ENCODE data around the gene PRSS8. TPM values are rescaled to one million over a fixed set of nuclear protein-coding genes. Genes with fewer than 3 reads are reported as not detected.
A peak's percentile ranks its signal among the peaks of the same experiment; 100 is the strongest.
"Not testable (repeated sequence)": the region's sequence is repeated elsewhere in the genome, so short reads cannot be mapped to it uniquely, and the experiment has no call there.

The PRSS8 gene
- total RNA-seq, 2 donors from 2014 or later = 2.4 TPM; not detected in 1

DNA sequence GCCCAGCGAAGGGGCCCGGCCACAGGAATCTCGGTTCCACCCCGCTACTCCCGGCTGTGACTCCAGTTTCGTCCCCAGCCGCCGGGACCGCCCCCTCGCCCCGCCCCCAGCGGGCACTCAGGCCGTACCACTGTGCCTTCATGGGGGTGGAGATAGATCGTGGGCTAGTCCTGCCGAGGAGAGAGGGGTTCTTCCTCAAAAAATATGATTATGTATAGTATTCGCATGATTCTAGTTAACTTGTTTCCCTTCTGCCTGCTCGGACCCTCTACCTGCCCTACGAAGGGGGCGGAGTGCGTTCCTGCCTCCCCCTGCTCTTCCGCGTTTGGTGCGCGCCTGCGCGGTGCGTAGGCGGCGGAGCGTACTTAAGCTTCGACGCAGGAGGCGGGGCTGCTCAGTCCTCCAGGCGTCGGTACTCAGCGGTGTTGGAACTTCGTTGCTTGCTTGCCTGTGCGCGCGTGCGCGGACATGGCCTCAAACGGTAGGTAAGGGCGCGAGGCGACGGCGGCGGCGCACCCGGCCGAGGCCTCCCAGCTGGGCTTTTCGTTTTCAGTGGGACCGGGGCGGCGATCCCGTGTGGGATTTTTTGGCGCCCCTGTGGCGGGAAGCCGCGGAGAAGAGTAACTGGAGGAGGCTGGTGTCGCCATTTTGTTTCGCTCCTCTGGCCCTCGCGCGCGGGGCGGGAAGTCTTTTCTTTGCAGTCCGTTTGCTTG, 44.4 kb upstream of the PRSS8 start, which contains the start of gene FUS:
Gene FUS (plus strand): TSS at position 393 of the 713 bp plus-strand sequence. CDS start 76 bp downstream, at position 469.
- no peaks in the 10 kb centered on the region for H3K27me3 ChIP-seq
- no peaks in the 10 kb centered on the region for H3K9me3 ChIP-seq
- TF ChIP-seq, protein P1, sequence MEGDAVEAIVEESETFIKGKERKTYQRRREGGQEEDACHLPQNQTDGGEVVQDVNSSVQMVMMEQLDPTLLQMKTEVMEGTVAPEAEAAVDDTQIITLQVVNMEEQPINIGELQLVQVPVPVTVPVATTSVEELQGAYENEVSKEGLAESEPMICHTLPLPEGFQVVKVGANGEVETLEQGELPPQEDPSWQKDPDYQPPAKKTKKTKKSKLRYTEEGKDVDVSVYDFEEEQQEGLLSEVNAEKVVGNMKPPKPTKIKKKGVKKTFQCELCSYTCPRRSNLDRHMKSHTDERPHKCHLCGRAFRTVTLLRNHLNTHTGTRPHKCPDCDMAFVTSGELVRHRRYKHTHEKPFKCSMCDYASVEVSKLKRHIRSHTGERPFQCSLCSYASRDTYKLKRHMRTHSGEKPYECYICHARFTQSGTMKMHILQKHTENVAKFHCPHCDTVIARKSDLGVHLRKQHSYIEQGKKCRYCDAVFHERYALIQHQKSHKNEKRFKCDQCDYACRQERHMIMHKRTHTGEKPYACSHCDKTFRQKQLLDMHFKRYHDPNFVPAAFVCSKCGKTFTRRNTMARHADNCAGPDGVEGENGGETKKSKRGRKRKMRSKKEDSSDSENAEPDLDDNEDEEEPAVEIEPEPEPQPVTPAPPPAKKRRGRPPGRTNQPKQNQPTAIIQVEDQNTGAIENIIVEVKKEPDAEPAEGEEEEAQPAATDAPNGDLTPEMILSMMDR (IDR thresholded peaks at IDR 0.05) = no peak
- peaks cover 24% of the 10 kb centered on the region for H3K36me3 ChIP-seq
- H3K4me1 ChIP-seq = peaks cover 0 to 42% of the 10 kb centered on the region in 2 donors
- H3K4me3 ChIP-seq = peak within 1 kb of the TSS; percentile 94 to 99
- H3K27ac ChIP-seq = peak within 1 kb of the TSS; percentile 97 to 100
- DNase-seq (ENCODE audit: low spot score) = peak; percentile 94

DNA sequence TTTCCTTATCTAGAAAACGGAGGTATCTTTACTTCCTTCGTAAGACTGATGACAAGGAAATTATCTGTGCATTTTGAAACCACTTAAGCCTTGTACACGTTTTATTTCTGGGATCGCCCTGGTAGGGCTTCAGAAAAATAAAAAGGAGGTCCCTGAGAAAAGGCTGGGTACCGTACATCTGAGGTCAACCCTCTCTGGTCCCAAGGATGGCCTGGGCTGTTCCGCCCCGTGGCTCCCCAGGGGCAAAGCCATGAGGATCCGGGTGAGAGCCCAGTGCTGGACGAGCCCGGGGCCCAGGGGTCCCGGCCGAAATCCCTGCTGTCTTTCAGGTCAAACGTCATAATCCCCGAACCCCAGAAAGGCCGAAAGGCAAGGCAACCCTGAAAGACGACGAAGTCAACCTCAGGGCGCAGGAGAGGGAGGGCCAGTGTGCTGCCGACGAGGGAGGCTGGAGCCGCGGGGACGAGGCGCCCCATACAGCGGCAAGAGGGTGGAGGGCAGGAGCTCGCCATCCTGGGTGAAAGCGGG, 43.8 kb upstream of the PRSS8 start:
- H3K36me3 ChIP-seq = peaks cover 18% of the 10 kb centered on the region
- no peak for DNase-seq (ENCODE audit: low spot score)
- peak overlapping the region; percentile 94 to 99 for H3K4me3 ChIP-seq
- H3K4me1 ChIP-seq = peaks cover 0 to 42% of the 10 kb centered on the region in 2 donors
- H3K9me3 ChIP-seq = no peaks in the 10 kb centered on the region
- H3K27me3 ChIP-seq = no peaks in the 10 kb centered on the region
- TF ChIP-seq, protein P1 (IDR thresholded peaks at IDR 0.05) = no peak
- H3K27ac ChIP-seq = peak overlapping the region; percentile 97 to 100

DNA sequence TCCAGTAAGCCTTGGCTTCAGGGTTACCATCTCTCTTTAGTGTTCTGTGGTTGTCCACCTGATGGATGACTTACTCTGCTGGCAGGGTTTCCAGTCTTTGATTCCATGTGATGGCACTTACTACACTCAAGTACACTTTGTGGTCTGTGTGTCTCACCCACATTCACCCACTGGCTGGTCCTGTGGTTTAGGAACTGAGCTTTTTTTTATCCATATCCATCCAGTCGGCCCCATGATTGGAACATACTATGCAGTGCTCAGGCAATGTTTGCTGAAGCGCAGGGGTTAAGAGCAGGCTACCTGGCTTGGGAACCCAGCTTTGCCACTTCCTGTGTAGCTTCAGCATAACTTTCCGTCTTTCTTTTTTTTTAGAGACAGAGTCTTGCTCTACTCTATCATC, 41.6 kb upstream of the PRSS8 start:
- Histone ChIP-seq H3K27ac (no peak overlapping the region), H3K9me3 (no peaks in the 10 kb centered on the region), H3K36me3 (no peaks in the 10 kb centered on the region), H3K27me3 (no peaks in the 10 kb centered on the region), H3K4me1 (peaks cover 0 to 22% of the 10 kb centered on the region in 2 donors), H3K4me3 (no peak overlapping the region)
- DNase-seq (ENCODE audit: low spot score) = no peak
- TF ChIP-seq, protein P1 (IDR thresholded peaks at IDR 0.05) = no peak

DNA sequence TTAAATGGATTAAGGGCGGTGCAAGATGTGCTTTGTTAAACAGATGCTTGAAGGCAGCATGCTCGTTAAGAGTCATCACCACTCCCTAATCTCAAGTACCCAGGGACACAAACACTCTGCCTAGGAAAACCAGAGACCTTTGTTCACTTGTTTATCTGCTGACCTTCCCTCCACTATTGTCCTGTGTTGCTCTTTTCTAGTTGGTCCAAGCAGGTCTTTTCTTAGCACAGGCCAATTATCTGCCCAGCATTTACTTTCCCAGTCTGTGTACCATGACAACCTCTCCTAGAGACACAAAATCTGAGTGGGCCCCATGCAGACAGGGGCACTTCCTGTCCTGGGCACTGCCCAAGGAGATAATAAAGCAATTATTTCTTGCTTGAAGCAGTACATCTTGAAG, 34.5 kb upstream of the PRSS8 start:
- H3K4me3 ChIP-seq; H3K36me3 ChIP-seq; H3K27me3 ChIP-seq; H3K9me3 ChIP-seq; H3K4me1 ChIP-seq; DNase-seq (ENCODE audit: low spot score): not testable (repeated sequence)
- peak overlapping the region; percentile 37 to 53 for H3K27ac ChIP-seq

DNA sequence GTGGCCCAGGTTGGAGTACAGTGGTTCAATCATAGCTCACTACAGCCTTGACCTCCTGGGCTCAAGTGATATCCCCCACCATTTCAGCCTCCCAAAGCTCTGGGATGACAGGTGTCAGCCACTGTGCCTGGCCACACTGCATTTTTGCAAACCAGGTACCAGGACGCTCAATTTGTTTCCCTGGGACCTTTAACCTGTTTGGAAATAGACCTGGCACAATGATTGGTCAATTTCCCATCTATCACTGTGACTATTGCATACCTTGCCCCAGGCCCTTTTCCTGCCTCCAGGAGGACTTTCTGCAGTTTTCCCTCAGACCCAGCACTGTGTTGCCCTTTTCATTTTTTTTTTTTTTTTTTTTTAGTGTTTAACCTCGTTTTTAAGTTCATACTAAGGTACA, 33.3 kb upstream of the PRSS8 start:
- DNase-seq (ENCODE audit: low spot score) = no peak

DNA sequence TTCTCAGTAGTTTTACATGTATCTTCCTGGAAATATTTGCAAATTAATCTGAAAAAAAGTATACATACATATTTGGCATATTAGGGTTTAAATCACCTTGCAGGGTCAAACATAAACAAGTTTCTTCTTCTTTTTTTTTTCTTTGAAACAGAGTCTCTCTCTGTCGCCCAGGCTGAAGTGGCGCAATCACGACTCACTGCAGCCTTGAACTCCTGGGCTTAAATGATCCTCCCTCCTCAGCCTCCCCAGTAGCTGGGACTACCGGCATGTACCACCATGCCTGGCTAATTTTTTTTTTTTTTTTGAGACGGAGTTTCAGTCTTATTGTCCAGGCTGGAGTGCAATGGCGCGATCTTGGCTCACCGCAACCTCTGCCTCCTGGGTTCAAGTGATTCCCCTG, 31.8 kb upstream of the PRSS8 start:
- Histone ChIP-seq H3K4me1 (peaks cover 0 to 7% of the 10 kb centered on the region in 2 donors), H3K27me3 (no peaks in the 10 kb centered on the region), H3K9me3 (no peaks in the 10 kb centered on the region), H3K27ac (no peak overlapping the region), H3K4me3 (no peak overlapping the region), H3K36me3 (no peaks in the 10 kb centered on the region)
- DNase-seq (ENCODE audit: low spot score) = no peak
- TF ChIP-seq, protein P1 (IDR thresholded peaks at IDR 0.05) = no peak

More for the DNA sequence above, 33.3 kb upstream of the PRSS8 start:
- Histone ChIP-seq H3K27ac (no peak overlapping the region), H3K36me3 (no peaks in the 10 kb centered on the region), H3K9me3 (no peaks in the 10 kb centered on the region), H3K4me3 (no peak overlapping the region), H3K4me1 (peaks cover 0 to 7% of the 10 kb centered on the region in 2 donors), H3K27me3 (no peaks in the 10 kb centered on the region)
- TF ChIP-seq, protein P1 (IDR thresholded peaks at IDR 0.05) = no peak

All from right atrium auricular region (tissue), 2 donors.